ENCODE measurements around the gene PIAS1.

The PIAS1 gene

DNA sequence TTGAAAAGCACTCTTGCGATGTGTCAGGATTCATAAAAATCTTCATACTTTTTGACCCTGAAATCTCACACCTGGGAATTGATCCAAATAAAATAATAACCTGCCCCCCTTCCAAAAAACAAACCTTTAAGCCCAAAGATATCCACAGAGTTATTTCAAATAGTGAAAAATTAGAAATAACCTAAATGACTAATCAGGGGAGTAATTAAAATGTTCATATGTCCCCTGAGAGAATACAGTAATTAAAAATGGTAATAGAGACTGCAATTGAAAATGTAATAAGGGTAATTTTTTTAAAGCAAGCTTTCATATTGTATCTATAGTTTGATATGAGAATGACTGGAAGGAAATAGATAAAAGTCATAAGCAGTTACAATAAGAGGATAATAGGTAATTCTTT, 83.0 kb downstream of the PIAS1 start:
- Histone ChIP-seq H3K27me3 (ENCODE audit: low read length) (no peaks in the 10 kb centered on the region), H3K4me2 (ENCODE audit: low read depth, low read length, poor library complexity, severe bottlenecking) (no peak overlapping the region), H2AFZ (ENCODE audit: low read depth, low read length, severe bottlenecking) (no peak overlapping the region), H4K20me1 (ENCODE audit: low read depth, low read length) (peaks cover 16% of the 10 kb centered on the region; the same call in 1 of the 2 replicates), H3F3A (ENCODE audit: insufficient read depth) (no peaks in the 10 kb centered on the region; the same call in 1 of the 2 replicates), H3K79me2 (ENCODE audit: insufficient read depth, low read length) (peaks cover 53% of the 10 kb centered on the region; the same call in 1 of the 2 replicates), H3K9me2 (replicated peaks; ENCODE audit: insufficient read depth, low read length) (no peaks in the 10 kb centered on the region), H3K9ac (ENCODE audit: low read length) (no peak overlapping the region), H3K9me3 (ENCODE audit: insufficient read depth, low read length) (no peaks in the 10 kb centered on the region), H3K4me3 (ENCODE audit: insufficient read depth, low read length, poor library complexity, severe bottlenecking) (no peak overlapping the region), H3K27ac (ENCODE audit: low read depth, low read length) (no peak overlapping the region), H3K36me3 (ENCODE audit: low read length) (peaks cover 9% of the 10 kb centered on the region; the same call in 1 of the 2 replicates)
- TF ChIP-seq, protein P1, sequence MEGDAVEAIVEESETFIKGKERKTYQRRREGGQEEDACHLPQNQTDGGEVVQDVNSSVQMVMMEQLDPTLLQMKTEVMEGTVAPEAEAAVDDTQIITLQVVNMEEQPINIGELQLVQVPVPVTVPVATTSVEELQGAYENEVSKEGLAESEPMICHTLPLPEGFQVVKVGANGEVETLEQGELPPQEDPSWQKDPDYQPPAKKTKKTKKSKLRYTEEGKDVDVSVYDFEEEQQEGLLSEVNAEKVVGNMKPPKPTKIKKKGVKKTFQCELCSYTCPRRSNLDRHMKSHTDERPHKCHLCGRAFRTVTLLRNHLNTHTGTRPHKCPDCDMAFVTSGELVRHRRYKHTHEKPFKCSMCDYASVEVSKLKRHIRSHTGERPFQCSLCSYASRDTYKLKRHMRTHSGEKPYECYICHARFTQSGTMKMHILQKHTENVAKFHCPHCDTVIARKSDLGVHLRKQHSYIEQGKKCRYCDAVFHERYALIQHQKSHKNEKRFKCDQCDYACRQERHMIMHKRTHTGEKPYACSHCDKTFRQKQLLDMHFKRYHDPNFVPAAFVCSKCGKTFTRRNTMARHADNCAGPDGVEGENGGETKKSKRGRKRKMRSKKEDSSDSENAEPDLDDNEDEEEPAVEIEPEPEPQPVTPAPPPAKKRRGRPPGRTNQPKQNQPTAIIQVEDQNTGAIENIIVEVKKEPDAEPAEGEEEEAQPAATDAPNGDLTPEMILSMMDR (IDR thresholded peaks at IDR 0.05; ENCODE audit: insufficient read depth, low read length, poor library complexity, severe bottlenecking) = no peak
- no peak for TF ChIP-seq EZH2phosphoT487 (conservative IDR thresholded peaks at IDR 0.05; ENCODE audit: low read length)

GRCh38 chr15:68143129-68143528, 89.0 kb downstream of the PIAS1 start:
- H3K27me3 ChIP-seq (ENCODE audit: low read length) = no peaks in the 10 kb centered on the region
- no peaks in the 10 kb centered on the region for H3F3A ChIP-seq (ENCODE audit: insufficient read depth)
- TF ChIP-seq, protein P1 (IDR thresholded peaks at IDR 0.05; ENCODE audit: insufficient read depth, low read length, poor library complexity, severe bottlenecking) = no peak
- TF ChIP-seq EZH2phosphoT487 (conservative IDR thresholded peaks at IDR 0.05; ENCODE audit: low read length) = no peak
- no peaks in the 10 kb centered on the region for H3K9me2 ChIP-seq (replicated peaks; ENCODE audit: insufficient read depth, low read length)
- peaks cover 28% of the 10 kb centered on the region; the same call in 1 of the 2 replicates for H3K79me2 ChIP-seq (ENCODE audit: insufficient read depth, low read length)
- H3K27ac ChIP-seq (ENCODE audit: low read depth, low read length) = no peak overlapping the region
- peaks cover 4% of the 10 kb centered on the region; the same call in 1 of the 2 replicates for H4K20me1 ChIP-seq (ENCODE audit: low read depth, low read length)
- H2AFZ ChIP-seq (ENCODE audit: low read depth, low read length, severe bottlenecking) = no peak overlapping the region
- peaks cover 42% of the 10 kb centered on the region for H3K36me3 ChIP-seq (ENCODE audit: low read length)
- no peak overlapping the region for H3K4me3 ChIP-seq (ENCODE audit: insufficient read depth, low read length, poor library complexity, severe bottlenecking)
- no peak overlapping the region for H3K9ac ChIP-seq (ENCODE audit: low read length)
- H3K9me3 ChIP-seq (ENCODE audit: insufficient read depth, low read length) = no peaks in the 10 kb centered on the region
- H3K4me2 ChIP-seq (ENCODE audit: low read depth, low read length, poor library complexity, severe bottlenecking) = no peak overlapping the region

DNA sequence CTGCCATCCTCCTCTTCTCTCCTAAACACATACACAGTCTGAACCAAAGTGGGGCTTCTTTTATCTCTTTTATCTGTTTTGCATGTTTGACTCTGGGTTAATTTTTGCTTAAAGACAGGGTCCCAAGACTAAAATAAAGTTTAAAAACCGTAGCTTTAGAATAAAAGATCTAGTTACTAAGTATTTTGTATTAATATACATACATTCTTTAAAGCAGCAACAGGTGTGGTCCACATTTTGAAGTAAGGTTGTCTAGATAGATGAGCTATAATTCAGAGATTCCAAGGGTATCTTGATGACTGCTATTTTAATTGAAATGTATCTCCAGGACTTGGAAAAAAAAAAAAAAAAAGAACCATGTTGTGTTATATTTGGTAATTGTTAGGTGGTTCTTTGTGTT, 89.7 kb downstream of the PIAS1 start:
- Histone ChIP-seq H3K79me2 (ENCODE audit: insufficient read depth, low read length) (peaks cover 25% of the 10 kb centered on the region; the same call in 1 of the 2 replicates), H2AFZ (ENCODE audit: low read depth, low read length, severe bottlenecking) (no peak overlapping the region), H3K4me3 (ENCODE audit: insufficient read depth, low read length, poor library complexity, severe bottlenecking) (no peak overlapping the region), H4K20me1 (ENCODE audit: low read depth, low read length) (peaks cover 4% of the 10 kb centered on the region; the same call in 1 of the 2 replicates), H3K27me3 (ENCODE audit: low read length) (no peaks in the 10 kb centered on the region), H3K9me2 (replicated peaks; ENCODE audit: insufficient read depth, low read length) (no peaks in the 10 kb centered on the region), H3K4me2 (ENCODE audit: low read depth, low read length, poor library complexity, severe bottlenecking) (no peak overlapping the region), H3F3A (ENCODE audit: insufficient read depth) (no peaks in the 10 kb centered on the region), H3K9ac (ENCODE audit: low read length) (no peak overlapping the region), H3K27ac (ENCODE audit: low read depth, low read length) (no peak overlapping the region), H3K36me3 (ENCODE audit: low read length) (peaks cover 40% of the 10 kb centered on the region), H3K9me3 (ENCODE audit: insufficient read depth, low read length) (no peaks in the 10 kb centered on the region)
- TF ChIP-seq EZH2phosphoT487 (conservative IDR thresholded peaks at IDR 0.05; ENCODE audit: low read length) = no peak
- TF ChIP-seq, protein P1 (IDR thresholded peaks at IDR 0.05; ENCODE audit: insufficient read depth, low read length, poor library complexity, severe bottlenecking) = no peak

Data from SU-DHL-6 (cell line).